SKM-1 (cell line): ENCODE data around the gene CCDC171.

Source experiments
- DNase-seq: peaks from one replicate; lab custom pipeline; 2025; ENCODE audit not compliant: unreplicated experiment; lab: John Stamatoyannopoulos, UW

Gene CCDC171

DNA sequence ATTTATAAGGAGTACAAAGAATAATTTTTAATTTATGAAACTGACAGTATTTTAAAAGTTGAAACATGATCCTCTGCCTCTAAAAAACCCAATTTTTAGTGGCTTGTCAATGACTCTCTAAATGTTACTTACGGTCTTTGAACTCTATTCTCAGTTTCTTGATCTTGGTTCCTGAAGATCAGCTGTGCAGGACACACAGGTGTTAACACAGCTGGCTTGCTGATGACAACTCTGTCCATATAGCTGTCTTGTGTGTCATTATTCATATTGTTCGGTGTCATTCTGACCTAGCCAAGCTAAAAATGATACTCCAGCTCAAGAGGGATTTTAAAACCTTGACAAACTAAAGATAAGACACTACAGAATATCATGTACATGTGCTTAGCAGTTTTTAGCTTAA lies 314.5 kb downstream of the CCDC171 start:
- DNase-seq: no peak

DNA sequence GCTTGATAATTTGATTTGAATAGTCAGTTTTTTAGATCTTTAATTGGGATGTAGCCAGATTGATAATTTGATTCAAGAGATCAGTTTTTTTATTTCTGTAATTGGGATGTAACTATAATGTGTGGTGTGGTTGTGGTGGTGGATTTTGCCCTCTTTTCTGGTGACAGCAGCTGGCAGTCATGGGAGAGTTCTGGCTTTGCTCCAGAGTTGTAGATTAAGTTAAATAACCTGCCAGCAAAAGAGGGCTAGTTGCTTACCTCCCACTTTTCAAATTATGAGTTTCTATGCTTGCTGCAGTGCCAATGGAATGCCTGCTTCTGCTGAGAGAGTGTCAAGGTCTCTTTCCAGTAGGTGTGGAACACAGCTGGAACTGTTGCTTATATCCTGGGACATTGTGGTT lies 315.1 kb downstream of the CCDC171 start:
- DNase-seq: no peak

DNA sequence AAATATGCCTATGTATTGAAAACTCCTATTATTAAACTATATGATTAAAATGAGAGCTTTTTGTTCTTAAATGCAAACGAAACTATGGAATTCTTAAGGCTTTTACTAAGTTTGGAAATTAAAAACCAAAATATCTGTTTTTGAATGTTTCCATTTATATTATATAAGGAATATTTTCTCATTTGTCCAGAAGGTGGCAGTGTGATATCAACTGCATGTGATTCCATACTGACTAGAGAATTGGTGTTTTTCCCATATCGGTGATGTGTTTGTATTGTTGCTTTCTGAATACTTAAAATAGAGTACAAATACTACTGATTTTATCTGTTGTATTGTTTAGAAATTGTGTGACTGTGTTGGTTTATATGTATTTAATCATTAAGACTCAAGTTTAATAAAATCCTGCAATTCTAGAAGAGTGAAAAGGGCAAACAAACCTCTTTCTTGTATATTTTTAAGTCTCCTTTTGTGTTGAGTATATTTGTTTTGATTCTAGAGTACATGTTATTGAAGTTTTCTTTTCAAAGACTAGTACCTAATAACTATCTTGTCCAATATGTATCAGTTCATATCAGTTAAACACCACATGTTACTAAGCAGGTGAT lies 320.8 kb downstream of the CCDC171 start:
- no peak for DNase-seq

DNA sequence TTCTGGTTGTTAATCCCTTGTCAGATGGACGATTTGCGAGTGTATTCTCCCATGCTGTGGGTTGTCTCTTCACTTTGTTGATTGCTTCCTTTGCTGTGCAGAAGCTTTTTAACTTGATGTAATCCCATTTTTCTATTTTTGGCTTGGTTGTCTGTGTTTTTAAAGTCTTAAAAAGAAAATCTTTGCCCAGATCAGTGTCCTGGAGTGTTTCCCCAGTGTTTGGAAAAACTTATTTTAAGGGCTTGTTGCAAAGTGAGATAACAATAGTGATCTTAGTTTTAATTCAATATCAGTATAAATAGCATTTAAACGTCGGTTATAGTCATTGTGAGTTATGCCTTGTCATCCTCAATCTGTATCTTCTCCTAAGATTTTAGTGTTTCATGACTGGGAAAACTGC lies 329.5 kb downstream of the CCDC171 start:
- DNase-seq: no peak

DNA sequence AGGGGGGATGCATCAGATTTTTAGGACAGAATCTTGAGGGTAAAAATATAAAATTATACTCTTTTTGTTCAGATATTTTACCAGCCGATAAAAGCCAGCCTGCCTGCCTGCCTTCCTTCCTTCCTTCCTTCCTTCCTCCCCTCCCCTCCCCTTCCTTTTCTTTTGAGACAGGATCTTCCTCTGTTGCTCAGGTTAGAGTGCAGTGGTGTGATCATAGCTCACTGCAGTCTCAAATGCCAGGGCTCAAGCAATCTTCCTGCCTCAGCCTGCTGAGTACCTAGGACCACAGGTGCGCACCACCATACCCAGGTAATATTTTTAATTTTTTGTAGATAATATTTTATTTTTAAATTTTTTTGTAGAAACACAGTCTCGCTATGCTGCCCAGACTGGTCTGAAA lies 330.0 kb downstream of the CCDC171 start:
- no peak for DNase-seq

DNA sequence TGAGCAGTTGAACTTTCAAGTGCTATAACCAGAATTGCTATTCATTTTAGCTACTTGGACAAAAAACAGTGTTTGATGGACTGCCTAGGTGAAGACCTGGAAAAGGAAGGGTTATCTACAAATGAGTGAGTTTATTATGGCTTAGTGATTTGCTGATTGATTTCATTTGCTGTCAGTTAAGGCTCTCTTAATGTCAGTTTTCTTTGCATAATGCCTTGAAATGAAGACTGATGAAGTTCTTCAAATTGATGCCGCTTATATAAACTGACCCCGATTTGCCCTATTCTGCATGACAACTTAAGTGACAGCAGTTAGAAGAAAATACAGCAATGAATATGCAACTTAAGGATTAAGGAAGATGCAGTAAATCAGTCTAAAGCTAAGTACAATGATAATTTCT lies 332.6 kb downstream of the CCDC171 start:
- no peak for DNase-seq

DNA sequence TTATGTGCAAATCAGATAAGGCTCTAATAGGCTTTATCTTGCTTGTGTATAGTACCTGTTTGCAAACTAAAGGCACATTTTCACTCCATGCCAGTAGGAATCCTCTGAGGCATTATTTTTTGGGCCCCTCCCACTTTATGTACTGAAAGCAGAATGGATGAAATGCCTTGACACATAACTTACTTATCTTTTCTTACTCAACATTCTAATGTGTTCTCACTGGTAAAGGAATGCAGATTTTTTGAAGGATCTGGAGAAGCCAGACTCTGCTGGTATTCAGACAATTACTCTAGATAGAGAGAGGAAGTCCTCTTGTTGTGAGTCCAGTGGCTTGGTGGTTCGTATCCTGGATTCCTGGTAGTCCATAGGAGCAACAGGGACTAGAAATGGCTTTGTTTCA lies 336.7 kb downstream of the CCDC171 start:
- no peak for DNase-seq

DNA sequence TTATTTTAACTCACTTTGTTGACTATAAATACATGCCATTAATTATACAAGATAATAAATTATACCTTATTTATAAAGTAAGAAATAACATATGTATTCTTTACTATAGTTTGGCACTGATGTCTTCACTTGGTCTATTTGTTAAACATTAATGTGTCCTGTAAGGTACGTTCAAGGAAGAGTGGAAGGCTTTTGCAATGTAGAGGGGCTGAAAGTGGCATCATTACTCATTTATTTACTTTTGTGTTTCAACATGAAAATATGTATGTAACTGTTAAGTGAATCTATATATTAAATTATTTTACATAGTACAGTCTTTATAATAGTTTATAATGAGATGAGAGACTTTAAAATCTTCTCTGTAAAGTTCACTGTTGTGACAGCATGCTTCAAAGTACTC lies 348.7 kb downstream of the CCDC171 start:
- no peak for DNase-seq

DNA sequence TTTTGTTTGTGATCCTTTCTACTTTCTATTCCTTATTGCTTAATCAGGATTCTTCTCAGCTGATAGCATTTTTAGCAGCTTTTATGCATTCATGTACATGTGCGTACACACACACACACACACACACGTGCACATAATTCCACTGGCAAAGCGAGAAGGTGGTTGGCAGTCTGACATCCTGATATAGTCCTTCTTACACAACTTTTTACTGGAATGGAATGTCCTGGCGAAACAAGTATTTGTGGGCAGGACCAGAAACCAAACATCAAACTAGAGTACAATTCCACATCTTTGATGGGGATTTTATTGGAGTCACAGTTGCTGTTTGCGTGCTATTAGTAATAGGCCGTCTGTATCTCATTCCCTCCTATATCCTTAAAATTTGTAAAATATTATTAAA lies 356.5 kb downstream of the CCDC171 start:
- no peak for DNase-seq

DNA sequence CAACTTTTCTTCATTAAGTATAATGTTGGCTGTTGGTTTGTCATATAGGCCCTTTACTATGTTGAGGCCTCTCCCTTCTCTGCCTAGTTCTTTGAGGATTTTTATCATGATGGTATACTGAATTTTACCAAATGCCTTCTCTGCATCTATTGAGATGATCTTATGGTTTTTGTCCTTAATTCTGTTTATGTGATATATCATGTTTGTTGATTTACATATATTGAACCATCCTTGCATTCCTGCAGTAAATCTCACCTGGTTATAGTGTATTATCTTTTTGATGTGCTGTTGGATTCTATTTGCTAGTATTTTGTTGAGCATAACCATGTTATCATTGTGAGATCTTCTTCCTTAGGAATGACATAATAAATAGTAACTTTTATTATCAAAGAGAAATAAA lies 362.9 kb downstream of the CCDC171 start:
- no peak for DNase-seq

DNA sequence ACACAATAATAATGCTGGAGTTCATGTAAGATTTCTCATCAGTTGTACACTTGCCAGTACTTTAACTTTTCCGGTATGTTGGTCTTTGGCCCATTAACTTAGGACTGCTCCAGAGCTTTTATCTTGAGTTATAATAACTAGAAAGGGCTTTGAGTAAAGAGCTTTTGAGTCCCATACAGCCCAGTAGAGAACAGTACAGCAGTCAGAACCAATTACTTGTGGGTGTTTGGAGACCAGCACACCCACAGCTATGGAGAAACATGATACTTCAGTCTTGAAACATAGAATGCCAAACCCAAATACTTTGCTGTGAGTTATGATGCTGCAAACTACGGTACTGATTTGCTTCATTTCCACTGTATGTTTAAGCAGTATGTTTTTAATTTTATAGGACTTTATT lies 374.3 kb downstream of the CCDC171 start:
- no peak for DNase-seq

DNA sequence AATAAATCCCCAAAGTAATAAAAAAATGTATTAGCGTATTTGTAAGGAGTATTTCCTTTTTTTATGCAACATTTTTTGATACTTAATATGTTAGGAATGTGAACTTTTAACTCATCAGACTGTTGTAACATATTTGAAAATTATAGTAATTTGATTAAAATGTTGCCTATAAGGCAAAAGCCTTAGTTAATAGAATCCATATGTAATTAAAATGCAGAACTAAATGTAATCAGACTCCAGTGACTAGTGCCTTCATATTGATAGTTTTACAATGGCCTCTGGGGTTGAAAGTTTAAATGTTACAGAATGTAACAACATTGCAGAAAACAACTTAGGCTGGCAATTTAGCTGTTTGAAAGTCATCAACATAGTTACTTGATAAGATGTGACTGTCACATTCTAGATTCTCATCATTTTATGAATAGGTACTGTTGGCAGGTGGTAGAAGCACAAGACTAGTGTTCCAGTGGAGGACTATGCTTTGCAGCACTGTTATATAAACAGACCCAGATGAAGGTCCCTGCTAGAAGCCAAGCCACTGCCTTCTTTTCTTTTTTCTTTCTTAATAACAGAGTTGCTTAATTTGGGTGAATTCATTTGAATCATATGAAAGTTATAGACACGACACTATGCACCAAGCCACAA lies 382.9 kb downstream of the CCDC171 start:
- DNase-seq: no peak

DNA sequence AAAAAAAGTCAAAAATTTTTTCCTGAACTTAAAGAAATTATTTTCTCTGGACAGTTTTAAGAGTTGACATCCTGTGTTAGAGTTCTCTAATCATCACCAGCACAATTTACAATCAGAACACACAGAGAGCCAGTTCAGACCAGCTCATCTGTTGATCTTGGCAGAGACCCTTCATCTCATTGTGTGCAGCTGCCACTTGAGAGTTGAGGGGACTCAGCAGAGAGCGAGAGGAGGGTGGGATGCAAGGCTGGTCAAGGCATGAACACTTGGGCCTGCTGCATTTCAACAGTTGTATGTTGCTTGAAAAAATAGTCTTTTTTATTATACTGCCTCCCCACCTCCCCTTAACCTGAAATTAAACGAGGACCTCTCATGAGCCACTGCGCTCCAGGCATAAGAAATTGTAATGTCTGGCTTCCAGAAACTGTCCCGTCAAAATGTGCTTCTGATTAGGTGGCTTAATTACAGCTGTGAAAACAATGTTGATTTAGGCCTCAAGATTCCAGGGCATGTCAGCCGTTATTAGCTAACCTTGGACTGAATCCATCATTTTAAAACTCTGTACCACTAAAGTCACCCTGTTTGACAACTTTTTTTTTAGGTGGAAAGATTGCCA lies 383.6 kb downstream of the CCDC171 start:
- DNase-seq: no peak

DNA sequence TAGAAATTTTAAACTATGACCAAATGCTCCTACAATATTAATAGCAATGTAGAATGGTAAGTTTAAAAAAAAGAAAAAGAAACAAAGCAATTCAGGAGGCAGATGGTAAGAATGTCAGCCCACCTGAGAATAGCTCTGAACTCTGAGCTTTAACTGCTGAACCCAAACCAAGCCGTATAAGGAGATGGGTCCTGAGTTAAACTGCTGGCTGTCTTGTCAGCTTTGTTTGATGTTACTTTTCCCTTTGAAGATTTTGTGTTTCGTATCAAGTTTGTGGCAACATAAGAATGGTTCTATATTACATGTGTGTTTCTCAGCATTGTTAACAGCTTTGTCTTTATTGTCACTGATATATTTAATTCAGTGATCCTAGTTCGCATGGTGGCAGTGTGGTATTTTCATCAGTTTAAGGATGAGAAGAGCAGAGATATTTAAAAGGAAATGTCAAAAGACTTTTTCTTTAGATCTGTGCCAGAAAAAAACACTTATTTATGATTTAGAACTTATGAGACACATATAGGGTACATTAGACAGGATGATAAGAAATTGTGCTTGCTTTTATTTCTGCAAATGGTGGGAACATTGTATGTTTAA lies 390.1 kb downstream of the CCDC171 start:
- DNase-seq: no peak

DNA sequence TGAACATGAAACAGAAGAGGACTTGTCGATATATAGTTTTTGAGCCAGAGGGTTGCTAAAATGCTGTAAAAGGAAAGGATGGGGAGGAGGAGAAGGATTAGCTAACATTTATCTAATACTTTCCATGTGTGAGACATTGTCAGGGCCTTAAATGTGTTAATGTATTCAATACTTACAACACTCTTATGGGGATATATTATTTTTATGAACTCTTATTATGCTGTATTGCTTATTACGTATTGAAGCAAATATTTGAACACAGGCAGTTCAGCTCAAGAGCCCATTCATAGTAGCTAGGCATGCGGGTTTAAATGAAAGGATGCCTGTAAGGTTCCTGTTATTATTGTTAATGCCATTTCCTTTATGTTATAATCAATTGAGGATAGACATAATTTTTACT lies 391.5 kb downstream of the CCDC171 start:
- no peak for DNase-seq

DNA sequence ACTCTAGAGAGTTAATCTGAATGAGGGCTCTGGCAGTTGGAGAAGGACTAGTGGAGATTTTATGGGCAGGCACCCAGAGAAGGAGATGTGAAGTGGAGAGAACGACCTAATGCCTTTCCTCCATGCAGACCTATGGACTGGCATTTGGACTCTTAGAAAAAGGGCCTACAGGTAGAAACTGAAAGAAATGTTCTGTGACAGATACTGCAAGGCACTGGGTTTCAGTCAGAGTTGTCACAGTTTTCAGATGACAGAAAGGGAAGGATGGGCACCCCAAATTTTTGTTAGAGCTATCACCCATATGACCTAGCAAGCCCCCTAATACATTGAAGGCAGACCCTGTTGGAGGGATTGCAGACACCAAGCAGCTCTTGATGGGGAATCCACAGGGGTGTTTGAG lies 406.8 kb downstream of the CCDC171 start:
- no peak for DNase-seq

DNA sequence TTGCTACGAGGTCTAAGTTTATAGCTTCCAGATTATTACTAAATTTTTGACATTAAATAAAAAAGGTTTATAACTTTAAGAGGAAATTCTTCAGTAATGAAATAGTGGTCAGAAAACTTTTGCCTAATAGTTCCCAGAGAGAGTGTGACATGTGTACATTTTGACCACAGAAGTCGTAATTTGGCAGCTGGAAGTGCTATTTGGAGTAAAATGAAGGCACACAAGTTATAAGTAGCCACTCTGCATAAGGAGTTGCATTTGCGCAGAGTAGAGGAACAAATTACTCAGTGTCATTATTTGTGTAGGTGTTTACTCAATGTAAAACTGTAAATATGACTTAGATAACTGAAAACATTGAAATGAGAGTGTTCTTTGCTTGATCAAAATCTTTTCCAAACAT lies 408.4 kb downstream of the CCDC171 start:
- DNase-seq: no peak

DNA sequence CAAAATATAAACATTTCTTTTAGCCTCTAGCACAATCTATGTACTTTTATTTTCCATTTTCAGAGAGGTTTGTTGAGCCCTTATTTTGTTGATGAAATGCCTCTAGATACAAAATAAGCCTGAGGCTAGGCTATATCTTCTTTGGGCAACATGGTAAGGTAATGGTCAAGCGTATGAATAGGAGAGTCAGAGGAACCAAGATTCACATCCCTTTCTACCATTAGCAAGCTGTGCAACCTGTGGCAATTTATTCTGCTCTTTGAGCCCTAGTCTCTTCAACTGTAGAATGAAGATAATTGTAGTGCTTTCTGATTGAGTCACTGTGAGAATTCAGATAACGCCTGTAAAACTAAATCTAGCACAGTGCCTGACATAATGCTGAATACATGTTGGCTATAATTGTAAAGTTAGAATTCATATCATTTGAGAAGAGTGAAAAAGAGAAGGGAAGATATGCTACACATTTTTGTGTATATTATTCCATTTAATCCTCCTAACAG lies 412.5 kb downstream of the CCDC171 start:
- no peak for DNase-seq

DNA sequence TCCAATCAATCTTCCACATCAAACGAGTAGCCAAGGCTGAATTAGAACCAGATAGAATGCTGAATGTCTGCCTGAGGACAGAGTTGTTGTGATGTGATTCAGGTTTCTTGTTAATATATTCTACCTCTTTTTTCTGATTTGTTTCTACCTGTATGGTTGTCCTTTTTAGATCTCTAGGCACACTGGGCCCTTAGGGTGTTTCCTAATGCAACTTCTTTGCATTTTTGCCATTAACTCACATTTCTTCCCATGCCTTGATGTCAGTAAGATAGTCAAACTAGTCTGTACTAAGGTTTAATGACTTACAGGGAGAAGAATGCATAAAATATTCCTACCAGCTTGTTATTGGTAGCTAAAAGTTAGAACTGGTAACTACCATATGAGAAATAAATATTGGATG lies 413.6 kb downstream of the CCDC171 start:
- DNase-seq: no peak

DNA sequence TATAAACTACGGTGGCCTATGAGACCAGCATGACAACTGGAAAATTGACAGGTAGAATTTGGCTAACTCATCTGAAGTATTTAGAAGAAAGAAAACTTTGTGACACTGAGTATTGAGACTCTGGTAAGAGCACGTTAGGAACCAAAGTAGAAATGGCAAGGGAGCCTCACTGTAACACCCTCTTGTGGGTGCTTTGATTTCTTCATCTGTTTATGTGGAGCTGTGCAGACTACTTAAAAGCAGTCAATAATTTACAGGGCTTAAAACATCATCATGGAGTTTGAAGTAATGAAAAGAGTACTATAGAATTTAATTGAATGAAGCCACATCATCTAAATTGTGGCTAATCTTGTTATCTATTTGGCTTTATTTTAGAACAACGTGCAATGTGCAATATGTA lies 414.2 kb downstream of the CCDC171 start:
- no peak for DNase-seq

DNA sequence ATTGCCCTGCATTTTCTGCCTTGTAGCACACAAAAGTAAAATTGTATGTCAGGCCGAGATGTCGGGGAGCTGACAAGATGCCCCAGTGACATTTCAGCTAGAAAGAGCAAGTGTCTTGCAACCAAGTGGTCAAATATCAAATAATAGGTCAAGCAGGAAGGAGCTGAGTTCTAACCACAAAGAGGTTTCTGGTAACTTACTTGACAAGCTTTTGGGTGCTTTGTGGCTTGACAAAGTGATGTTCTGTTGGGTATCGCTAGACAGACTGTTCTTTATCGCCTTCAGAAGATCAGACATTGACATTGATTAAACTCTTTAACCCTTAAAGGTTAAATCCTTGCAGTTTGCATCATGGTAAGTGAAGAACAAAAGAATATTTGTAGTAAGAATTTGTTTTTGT lies 419.9 kb downstream of the CCDC171 start:
- DNase-seq: no peak

DNA sequence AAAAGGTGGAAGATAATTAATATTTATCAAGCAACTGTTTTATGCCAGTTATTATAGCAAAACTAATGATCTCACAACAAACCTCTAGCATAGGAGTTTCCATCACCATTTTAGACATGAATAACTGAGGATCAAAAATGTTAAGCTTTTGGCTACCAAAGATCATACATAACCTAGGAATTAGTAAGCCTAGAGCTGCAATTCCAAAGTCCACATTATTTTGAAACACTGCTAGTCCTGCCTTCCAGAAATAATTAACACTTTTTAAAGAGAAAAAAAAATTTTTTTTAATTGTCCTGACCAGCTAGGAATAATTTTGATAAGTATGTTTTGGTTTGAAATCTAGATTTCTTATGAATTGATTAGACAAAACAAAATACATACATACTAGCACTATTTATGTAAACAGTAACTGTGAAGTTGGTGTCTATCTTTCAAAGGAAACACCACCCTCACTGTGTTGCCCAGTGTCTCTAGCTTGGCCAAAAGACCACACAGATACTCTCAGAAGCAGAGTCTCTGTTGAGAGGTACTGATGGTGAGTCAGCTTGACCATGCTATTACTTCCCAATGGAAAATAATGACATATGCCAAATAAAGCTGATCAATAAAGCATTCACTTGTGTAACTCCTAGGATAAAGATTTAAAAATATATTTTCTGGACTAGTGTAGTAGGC lies 422.4 kb downstream of the CCDC171 start:
- DNase-seq: no peak
